Non-pigmented ciliary epithelial cell (primary cell): ENCODE measurements around the gene FAM163B.

Experiments
- DNase-seq: peaks from one replicate; pipeline ENCODE4 v3.0.0-alpha.2; 2010; ENCODE audit warnings: low read depth

The FAM163B gene

GRCh38 chr9:133615606-133616188 lies 6.5 kb upstream of the FAM163B start:
- DNase-seq: no peak

DNA sequence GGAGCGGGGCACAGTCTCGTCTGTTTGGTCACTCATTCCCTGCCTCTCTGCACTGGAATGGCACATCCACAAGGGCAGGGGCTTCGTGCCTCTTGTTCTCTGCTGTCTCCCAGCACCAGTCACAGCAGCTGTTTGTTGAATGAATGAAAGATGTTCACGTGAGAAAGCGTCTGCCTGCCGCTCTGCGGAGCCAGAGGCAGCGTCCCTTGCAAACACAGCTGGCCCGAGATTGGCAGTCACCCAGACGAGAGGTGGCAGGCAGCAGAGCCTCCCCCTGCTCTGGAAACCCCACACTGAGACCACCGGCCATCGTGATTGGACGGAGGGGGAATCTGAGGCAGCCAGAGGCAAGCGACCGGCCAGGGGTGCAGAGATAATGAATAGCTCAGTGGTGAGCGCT lies 6.0 kb upstream of the FAM163B start:
- DNase-seq: no peak

GRCh38 chr9:133614678-133615077 lies 5.5 kb upstream of the FAM163B start:
- DNase-seq: no peak

GRCh38 chr9:133614056-133614455 lies 4.9 kb upstream of the FAM163B start:
- no peak for DNase-seq

DNA sequence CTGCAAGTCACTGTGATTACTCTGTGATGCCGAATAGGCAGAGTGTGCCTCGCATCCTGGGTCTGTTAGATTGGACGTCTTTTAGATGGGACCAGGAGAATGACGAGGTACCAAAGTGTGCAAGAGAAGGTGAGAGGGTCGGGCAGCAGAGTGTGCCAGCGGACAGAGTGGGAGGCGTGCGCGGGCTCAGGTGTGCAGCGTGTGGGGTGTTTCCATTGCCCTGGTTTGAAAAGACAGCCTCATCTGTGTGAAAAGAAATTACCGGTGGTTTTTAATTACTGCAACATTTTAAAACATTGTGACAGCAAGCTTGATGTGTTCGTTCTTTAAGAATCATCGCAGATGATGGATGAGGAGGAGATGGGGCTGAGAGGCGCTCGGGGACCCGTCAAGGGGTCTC lies 4.2 kb upstream of the FAM163B start:
- no peak for DNase-seq

DNA sequence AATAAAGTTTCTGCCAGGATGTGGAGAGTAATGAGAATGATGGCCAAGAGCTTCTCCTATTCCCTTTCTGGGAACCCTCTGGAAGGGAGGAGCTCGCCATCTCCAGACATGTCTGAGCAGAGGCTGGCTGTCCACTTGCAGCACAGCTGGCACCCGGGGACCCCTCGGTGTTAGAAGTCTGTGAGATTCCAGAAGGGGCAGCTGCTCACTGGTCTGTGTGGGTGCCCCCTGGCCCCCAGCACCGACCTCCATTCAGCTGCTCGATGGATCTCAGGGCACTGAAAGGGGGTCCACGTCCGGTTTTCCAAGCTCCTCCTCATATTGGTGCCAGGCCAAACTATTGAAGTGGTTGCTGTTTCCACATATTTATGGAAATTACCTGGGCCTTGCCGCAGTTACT lies 3.6 kb upstream of the FAM163B start:
- DNase-seq: no peak

DNA sequence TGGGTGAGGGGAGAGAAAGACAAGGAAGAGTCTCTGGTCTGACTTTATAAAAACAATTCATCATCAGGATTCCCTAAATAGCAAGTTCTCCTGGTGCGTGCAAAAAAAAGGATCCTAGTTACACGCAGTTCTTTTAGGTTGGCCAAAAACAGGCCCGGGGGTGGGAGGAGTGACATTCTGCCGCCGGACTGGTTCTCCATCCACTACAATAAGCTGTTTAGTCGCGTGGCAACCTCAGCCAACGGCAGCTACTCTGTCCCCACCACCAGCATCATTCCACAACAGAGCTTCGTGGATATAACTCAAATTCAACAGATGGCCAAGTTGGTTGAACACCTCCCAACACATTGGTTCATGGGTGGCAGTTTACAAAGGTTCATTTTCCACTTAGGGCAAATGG lies 2.9 kb upstream of the FAM163B start:
- DNase-seq: no peak

- no peak for DNase-seq
Observed at GRCh38 chr9:133610845-133611244, 1.7 kb upstream of the FAM163B start.

DNA sequence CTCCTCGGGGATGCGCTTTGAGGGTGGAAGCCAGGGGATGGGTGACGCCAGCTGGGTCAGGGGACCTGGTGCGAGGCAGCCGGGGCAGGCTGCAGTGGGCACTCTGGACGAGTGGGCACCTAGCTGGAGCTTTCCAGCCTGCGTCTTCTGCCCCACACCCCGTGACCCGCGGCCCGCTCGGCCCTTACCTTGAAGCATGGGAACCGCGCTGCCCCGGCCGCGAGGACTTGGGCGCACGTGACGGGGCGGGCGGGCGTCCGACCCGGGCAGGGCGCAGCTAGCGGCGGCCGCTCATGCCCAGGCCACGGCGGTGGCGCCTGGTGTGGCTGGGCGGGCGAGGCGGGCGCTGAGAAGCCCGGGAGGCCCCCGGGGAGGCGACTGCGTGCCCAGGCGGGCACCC lies 300 bp downstream of the FAM163B start:
- no peak for DNase-seq

GRCh38 chr9:133608382-133608781 lies 807 bp downstream of the FAM163B start:
- no peak for DNase-seq

GRCh38 chr9:133607976-133608375 lies 1.2 kb downstream of the FAM163B start:
- DNase-seq: no peak

DNA sequence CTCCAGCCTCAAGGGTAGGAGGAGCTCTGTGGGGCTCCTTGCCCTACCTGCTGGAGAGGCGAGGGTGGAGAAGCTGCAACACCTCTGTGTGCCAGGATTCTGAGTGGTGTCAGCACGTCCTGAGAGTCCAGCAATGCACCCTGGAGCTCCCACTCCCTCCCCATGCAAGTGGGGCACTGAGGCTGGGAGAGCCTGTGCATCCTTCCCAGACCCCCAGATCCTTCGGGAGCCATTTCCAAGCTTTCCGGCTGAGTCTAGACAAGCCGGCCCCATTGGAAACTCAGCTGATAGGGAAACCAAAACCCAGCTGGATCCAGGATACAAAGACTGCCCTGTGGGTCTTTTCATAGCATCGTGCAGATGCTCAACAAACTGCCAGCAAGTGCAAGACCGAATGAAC lies 1.8 kb downstream of the FAM163B start:
- DNase-seq: no peak

DNA sequence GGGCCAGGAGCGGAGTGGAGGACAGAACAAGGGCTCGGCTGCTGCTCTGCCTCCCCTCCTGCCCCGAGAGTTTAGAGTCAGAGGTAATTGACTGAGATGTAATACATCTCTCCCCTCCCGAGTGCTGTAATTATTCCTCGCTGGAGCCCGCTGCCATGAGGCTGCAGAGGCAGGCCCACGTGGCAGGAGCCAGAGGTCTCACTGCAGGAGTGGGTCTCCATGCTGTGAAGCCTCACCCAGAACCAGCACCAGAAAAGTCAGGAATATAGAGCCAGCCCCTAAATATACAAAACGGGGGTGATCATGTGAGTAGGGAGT lies 2.5 kb downstream of the FAM163B start:
- DNase-seq: no peak

DNA sequence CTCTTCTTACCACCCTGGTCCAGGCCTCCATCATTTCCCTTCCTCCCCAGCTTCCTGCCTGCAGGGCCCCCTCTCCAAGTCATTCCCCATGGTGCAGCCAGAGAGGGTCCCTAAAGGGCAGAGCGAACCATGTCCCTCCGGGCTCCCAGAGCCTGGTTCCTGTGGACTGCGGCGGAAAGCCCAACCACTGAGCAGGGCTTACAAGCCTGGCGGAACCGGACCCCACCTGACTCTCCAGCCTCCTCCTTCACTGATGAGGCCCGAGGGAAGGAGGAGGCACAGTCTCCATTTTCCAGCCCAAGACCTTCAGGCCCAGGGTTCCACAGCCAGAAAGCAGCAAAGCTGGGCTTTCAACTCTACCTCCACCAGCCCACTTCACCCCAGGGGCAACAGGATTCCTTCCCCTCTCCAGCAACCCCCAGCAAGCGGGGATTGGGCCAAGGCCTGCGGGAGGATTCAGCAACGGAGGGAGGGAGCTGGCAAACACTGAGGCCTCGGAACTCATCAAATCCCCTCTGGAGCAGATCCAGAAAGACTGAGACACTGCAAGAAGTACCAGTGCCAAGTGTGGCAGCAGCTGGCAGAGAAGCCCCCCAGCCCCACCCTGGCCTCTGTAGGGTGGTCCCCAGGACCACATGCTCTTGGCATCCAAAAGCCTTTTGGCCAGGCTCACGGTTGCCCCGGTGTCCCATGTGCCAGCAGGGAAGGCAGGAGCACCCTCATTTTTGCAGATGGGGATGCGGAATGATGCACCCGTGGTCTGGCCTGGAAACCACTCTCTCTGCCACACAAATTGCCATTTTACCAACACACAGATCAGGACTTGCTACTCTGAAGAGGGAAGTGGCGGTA lies 3.1 kb downstream of the FAM163B start:
- DNase-seq: no peak

- DNase-seq: no peak
Observed at GRCh38 chr9:133605446-133605845, 3.7 kb downstream of the FAM163B start.

- no peak for DNase-seq
Observed at GRCh38 chr9:133604856-133605255, 4.3 kb downstream of the FAM163B start.

- DNase-seq: no peak
Observed at GRCh38 chr9:133604214-133604613, 5.0 kb downstream of the FAM163B start.

- DNase-seq: no peak
Observed at GRCh38 chr9:133603135-133603927, 5.9 kb downstream of the FAM163B start.

DNA sequence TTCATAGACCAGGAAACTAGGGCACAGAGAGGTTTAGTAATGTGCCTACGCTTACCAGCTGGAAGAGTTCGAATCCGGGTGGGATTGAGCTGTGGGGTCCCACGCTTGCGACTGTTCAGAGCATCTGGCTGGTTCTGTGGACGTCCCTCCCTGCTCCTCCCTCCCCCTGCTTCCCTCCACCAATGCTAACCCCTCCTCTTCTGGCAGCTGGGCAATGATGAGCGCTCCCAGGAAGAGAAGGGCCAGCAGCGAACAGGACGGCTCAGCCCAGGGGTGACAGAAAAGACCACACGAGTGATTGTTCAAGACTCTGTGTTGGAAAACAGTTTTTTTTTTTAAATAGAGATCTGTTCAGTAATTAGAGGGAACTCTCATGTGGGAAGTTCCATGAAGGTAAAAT lies 6.9 kb downstream of the FAM163B start:
- no peak for DNase-seq

GRCh38 chr9:133601746-133602145 lies 7.4 kb downstream of the FAM163B start:
- DNase-seq: no peak

GRCh38 chr9:133600739-133601138 lies 8.4 kb downstream of the FAM163B start:
- DNase-seq: no peak

GRCh38 chr9:133599470-133600173 lies 9.6 kb downstream of the FAM163B start:
- DNase-seq: no peak

- DNase-seq: no peak
Observed at GRCh38 chr9:133598978-133599377, 10.2 kb downstream of the FAM163B start.
